NCI-H2227 (cell line): ENCODE results near the gene FAM222B.
"Not testable (repeated sequence)": the region's sequence is repeated elsewhere in the genome, so short reads cannot be mapped to it uniquely, and the experiment has no call there.

Experiments
- DNase-seq: peaks from one replicate; lab custom pipeline; 2025; ENCODE audit not compliant: unreplicated experiment; lab: John Stamatoyannopoulos, UW

Gene FAM222B, protein sequence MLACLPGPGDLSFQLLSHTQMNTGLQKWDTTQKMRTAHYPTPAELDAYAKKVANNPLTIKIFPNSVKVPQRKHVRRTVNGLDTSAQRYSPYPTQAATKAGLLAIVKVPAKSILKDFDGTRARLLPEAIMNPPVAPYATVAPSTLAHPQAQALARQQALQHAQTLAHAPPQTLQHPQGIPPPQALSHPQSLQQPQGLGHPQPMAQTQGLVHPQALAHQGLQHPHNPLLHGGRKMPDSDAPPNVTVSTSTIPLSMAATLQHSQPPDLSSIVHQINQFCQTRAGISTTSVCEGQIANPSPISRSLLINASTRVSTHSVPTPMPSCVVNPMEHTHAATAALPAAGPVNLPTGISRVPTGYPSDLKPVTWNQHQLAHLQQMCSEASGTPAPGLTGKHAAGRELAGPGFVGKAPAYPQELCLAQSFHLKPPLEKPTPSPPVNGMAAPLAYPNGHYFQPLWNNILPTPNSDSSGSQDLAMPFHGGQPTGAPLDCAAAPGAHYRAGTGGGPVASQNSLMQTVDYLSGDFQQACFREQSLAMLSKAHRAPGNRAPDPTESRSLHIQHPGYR

DNA sequence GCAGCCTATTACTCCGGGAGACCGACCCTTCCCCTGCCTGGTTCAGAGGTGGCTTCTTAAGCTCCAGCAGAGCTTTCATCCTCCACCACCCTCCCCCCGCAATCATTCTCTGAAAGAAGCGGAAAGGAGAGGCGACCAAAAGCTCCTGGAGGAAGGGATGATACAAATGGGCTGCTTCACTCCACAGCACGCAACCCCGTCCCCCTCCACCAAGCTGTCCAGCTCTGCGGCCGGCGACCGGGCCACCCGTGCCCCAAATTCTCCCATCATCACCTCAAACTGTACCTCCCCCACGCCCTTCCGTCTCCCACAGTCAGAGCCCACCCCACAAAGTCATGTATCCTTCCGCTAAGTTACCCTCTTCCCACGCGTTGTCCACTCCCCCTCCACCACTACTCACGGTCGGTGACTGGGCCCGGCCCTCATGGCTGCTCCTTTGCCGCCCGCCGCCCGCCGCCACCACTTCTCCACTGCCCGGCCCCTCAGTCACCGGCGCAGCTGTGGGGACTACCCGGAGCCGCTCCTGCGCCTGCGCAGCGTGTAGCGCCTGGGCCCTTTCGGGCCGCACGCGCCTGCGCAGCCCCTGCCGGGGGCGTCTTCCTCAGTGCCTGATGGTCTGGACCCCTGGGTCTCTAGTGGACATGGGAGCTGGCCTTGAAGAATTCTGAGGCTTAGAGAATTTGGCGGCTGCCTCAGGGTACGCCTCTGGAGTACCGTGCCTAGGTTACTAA, at the start of gene FAM222B:
Gene FAM222B (minus strand): TSS at position 509 of the 731 bp plus-strand sequence. CDS start 76,123 bp downstream, outside the sequence.
- DNase-seq: peak; percentile 91

DNA sequence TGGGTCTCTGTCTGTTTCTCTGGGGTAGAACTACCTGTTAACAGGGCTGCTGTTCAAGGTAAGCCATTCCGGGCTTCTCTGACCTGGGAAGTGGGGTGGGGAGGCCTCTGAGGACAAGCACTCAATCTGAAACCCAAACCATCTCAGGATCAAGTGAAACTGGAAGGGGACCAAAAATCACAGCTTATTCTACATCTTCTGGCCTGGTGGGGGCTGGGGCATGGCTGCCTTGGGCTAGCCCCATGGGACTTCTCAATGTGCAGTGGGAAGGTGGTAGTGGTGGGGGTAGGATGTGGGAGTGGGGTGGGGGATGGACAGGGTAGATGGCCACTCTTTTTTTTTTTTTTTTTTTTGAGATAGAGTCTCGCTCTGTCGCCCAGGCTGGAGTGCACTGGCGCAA, 49.4 kb upstream of the FAM222B start:
- DNase-seq: no peak

GRCh38 chr17:28891201-28891600, 48.6 kb upstream of the FAM222B start:
- DNase-seq: no peak

DNA sequence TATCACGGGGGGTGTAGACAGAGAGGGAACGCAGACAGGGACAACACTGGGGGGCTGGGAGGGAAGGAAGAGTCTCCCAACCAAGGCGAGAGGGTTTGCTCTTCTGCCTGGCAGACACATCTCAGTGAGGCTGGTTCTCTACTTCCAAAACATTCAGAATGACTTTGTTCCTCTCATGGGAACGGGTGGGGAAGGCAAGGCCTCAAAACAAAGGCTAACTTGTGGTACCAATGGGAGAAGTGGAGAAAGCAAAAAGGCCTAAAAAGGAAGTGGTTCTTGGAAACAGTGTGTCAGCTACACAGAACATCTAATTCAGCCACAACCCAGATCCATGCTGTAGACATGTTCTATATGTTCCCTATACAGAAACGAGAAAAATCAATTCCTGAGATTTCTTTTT, 47.4 kb upstream of the FAM222B start:
- no peak for DNase-seq

- no peak for DNase-seq
These were observed 46.2 kb upstream of the FAM222B start for GRCh38 chr17:28888832-28889231.

- no peak for DNase-seq
These were observed 45.4 kb upstream of the FAM222B start for GRCh38 chr17:28887871-28888471.

DNA sequence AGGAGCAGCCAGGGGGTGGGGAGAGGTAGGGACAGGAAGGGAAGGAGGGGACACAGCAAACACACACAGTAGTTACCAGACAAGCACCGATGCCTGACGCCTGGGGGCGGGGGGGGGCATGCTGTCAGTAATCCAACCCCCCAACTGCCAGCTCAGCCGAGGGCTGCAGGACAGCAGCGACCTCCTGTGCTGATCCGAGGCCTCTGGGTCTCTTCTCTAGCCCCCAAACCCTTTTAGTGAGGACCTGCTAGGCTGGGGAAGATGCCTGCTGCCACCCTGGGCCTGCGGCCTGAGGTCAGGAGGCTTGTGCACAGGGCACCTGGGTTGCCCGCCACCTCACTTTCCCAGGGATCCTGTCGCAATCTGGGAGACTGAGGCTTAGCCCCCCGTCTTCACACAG, 43.4 kb upstream of the FAM222B start:
- DNase-seq: no peak

DNA sequence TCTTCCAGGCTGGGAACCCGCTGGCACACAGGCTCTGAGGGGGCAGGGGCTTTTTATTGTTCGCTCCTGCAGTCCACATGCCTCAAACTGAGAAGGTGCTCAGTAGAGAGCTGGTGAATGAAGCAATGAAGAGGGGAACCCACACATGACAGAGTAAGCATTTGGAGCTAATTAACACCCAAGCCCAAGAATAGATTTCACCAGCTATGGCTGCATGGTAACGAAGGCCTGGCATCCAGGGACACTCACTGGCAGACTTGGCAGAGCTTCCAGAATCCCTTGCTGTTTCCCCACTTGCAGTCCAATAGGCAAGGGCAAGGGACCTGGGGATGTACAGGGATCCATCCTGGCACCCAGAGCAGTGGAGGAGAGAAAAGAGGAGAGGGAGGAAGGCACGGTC, 42.8 kb upstream of the FAM222B start:
- no peak for DNase-seq

GRCh38 chr17:28883967-28884702, 41.5 kb upstream of the FAM222B start:
- DNase-seq: no peak

GRCh38 chr17:28882154-28882895, 39.7 kb upstream of the FAM222B start:
- no peak for DNase-seq

GRCh38 chr17:28881533-28882056, 39.0 kb upstream of the FAM222B start:
- DNase-seq: no peak

DNA sequence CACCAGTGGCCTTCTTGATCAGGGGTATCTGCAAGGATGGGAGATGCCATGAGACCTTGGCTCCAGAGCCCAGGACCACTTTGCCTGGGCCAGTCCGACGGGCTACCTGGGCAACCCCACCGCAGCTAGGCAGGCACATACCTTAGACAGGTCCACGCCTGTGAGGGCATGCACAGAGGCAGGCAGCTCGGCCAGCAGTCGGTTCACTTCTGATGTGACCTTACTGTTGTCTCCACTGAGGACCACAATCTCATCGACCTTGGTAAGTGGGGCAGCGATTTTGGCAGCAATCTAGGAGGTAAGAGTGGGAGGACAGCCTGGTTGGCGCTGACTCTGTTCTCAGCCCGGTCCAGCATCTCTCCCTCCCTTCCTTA, 38.0 kb upstream of the FAM222B start:
- DNase-seq: no peak

DNA sequence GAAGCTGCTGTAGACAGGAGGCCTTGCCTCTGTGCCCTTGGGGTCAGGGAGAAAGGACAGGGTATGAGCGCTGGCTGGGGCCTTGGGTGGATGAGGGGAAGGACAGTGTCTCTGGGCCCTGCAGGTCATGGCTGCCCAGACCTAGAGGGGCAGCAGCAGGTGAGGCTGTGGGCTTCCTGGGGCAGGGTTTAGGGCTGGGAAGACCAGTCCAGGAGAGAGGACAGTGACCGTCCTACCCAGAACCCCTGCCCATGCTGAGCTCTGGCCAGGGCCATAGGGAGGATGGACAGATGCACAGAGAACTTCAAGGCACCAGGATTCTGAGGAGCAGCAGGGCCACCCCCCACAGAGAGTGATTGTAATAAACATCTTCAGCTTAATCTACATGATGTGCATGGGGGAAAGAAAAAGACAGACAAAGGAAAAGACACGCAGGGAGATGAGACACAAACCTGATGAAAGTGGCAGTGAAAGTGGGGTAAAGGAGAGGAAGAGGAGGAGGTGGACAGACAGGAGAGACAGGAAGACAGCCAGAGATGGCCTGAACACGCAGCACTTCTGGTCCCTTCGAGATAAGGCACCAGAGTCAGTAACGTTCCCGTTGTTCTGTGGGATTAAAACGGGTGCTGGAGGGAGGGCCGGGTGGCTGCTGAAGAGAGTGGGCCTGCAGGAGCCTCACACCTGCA, 37.4 kb upstream of the FAM222B start:
- no peak for DNase-seq

DNA sequence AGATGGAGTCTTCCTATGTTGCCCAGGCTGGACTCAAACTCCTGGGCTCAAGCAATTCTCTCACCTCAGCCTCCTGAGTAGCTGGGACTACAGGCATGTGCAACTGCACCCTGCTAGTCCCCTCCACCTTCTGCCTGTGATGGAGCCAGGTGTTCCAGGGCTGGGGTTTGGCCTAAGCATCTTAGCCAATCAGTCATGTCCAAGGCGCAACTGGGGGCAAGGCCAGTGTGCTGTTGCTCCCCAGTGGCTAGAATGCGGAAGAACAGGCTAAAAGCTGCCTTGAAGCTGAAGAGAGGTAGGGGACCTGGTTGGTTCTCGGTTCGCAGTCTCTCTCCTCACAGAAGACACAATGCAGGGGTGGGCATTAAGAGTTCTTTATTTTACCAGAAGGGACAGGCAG, 36.4 kb upstream of the FAM222B start:
- no peak for DNase-seq

DNA sequence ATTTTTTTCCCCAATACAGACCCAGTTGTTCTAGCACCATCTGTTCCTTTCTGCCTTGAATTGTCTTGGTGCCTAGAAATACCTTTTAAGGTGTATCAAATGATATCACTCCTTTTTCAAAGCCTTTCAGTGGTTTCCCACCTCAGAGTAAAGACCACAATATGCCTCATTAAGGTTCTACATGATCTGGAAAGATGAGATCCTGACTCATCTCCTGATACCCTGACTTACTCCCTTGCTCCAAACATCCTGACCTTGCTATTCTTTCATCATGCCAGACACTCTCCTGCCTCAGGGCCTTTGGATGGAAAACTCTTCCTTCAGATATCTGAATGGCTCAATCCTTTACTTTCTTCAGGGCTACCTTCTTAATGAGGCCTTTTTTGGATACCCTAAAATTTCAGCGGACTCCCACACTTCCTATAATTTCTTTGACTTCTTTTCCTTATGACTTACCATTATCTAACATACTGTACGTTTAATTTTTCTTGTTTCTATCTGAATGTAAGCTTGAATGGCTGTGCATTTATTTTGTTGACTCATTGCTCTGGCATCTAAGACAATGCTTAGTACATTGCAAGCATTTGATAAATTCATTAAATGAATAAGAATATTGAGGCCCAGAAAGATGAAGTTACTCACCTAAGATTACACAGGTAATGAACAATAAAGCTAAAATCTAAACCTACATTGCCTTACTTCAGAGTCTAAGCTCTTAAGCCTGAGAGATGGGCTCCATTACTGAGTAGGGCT, 35.7 kb upstream of the FAM222B start:
- no peak for DNase-seq

DNA sequence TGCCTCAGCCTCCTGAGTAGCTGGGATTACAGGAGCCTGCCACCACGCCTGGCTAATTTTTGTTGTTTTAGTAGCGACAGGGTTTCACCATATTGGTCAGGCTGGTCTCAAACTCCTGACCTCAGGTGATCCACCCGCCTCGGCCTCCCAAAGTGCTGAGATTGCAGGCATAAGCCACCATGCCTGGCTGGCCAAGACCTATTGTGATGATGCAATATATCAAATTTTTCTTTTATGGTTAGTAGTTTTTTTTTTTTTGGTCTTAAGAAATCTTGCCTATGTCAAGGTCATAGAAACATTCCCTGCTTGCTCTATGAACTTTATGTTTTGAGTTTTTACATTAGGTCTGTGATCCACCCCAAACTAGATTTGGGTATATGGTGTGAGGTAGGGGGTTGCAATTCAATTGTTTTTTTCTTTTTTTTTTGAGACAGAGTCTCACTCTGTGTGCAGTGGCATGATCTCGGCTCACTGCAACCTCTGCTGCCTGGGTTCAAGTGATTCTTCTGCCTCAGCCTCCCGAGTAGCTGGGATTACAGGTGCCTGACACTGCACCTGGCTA, 34.6 kb upstream of the FAM222B start:
- not testable (repeated sequence) for DNase-seq

DNA sequence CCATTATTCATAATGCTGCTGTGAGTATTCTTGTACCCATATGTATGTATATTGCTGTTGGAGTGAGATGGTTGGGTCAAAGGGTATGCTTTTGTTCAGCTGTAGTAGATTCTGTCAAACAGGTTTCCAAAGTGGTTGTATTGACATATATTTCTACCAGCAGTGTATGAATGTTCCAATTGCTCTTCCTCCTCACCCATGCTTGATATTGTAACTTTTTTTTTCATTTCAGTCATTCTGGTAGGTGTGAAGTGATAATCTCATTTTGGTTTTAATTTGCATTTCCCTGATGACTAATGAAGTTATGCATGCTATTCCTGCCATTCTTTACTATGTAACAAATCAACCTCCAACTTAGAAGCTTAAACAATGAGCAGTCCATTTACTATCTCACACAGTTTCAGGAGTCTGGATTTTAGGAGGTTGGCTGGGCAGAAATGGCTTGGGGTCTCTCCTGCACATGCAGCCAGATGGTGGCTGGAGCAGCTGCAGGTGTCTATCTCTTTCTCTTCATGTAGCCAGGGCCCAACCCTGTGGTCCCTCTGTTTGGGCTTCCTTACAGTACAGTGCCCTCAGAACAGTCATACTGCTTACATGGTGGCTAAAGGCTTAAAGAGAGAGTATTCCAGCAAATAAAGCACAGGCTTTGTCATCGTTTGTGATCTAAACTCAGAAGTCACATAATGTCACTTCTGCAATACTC, 33.4 kb upstream of the FAM222B start:
- DNase-seq: no peak

DNA sequence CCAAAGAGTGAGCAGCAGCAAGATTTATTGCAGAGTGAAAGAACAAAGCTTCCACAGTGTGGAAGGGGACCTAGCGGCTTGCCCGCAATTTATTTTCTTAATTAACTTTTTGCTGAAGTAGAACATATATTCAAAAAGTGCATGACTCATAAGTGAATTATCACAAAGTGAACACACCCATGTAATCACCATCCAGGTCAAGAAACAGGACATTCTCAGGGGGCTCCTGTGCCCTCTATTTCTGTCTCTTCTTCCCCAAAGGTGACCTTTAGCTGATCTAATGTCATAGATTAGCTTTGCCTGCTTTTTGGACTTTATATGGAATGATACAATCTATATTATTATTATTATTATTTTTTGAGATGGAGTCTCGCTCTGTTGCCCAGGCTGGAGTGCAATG, 32.2 kb upstream of the FAM222B start:
- no peak for DNase-seq
